ENCODE data around the gene KIRREL3. TPM values are rescaled to one million over a fixed set of nuclear protein-coding genes. Genes with fewer than 3 reads are reported as not detected.

Gene KIRREL3
- total RNA-seq, 4 donors from 2014 or later, result 0.19 TPM; not detected in 3

DNA sequence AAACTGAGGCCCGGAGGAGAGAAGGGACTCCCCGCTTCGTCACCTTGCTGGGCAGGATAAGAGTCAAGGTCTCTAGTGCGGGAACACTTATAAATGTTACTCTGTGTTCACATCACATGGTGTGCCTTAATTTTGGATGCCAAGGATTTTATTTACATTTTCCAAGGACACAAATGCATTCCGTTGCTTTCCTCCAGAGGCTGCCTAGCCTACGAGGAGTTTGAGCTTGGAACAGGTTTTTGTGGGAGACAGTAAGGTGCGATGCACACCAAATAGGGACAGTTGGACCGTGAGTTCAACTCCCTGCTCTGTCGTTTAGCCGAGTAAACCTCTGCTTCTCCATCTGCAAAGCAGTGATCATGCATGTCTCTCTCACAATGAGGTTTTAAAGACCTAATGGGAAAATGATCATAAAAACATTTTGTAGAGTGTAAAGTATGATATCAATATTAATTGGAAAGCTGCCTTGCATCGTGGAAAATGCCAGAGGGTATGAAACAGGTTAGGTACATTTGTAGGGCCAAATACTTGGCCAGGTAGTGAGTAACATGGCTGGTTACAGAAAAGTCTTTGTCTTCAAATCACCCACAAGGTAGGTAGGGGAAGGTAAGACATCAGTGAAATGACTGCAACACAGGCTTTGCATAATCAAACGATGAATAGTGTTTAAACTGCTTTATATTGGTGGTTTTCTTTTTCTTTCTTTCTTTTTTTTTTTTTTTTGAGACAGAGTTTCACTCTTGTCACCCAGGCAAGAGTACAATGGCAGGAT is 583.3 kb downstream of the KIRREL3 start:
- intact Hi-C loops (cut with DNase I), result no loop called here
- no peak for DNase-seq
- H3K9me3 ChIP-seq, result no peaks in the 10 kb centered on the region
- no peaks in the 10 kb centered on the region for H3K27me3 ChIP-seq
- peak overlapping the region; percentile 68 to 92 (median 87) for H3K27ac ChIP-seq
- TF ChIP-seq, protein P1, sequence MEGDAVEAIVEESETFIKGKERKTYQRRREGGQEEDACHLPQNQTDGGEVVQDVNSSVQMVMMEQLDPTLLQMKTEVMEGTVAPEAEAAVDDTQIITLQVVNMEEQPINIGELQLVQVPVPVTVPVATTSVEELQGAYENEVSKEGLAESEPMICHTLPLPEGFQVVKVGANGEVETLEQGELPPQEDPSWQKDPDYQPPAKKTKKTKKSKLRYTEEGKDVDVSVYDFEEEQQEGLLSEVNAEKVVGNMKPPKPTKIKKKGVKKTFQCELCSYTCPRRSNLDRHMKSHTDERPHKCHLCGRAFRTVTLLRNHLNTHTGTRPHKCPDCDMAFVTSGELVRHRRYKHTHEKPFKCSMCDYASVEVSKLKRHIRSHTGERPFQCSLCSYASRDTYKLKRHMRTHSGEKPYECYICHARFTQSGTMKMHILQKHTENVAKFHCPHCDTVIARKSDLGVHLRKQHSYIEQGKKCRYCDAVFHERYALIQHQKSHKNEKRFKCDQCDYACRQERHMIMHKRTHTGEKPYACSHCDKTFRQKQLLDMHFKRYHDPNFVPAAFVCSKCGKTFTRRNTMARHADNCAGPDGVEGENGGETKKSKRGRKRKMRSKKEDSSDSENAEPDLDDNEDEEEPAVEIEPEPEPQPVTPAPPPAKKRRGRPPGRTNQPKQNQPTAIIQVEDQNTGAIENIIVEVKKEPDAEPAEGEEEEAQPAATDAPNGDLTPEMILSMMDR (IDR thresholded peaks at IDR 0.05), result no peak
- TF ChIP-seq POLR2A (IDR thresholded peaks at IDR 0.05), result no peak
- H3K4me1 ChIP-seq, result peaks cover 29 to 87% (median 33%) of the 10 kb centered on the region in 3 donors
- WGBS, 2 donors, result 30 to 41% methylated on average over 11 to 12 of the region's 12 CpGs
- peak overlapping the region in 3 of 4 donors; percentile 41 to 63 (median 49) for H3K4me3 ChIP-seq
- H3K36me3 ChIP-seq, result peaks cover 0 to 18% (median 0%) of the 10 kb centered on the region in 3 donors

DNA sequence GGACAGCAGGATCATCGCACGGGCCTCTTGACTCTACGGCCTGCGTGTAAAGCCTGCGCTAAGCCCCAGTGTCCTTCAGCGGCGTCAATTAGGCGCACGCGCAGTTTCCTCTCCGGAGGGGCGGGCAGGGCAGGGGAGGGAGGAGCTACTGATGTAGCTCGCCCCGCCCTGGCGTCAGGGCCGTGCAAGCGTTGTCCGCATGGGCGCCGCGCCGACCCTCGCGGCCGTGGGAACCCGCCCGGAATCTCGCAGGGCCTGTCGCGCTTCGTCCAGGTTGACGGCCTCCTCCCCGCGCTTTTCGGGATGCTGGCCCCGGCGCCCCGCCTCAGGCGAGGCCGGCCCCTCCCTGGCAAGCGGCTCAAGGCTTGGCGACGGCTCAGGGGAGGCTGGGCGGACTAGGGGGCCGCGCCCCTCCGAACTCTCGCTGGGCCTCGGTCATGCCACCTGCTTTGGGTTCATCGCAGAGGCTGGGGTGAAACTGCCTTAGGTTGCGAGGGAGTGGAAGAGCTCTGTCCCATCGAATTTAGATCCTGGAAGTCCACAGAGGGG is 584.0 kb downstream of the KIRREL3 start:
- intact Hi-C loops (cut with DNase I), result no loop called here
- peaks cover 0 to 18% (median 0%) of the 10 kb centered on the region in 3 donors for H3K36me3 ChIP-seq
- TF ChIP-seq, protein P1 (IDR thresholded peaks at IDR 0.05), result peak in 1 of 6 experiments; percentile 7
- TF ChIP-seq POLR2A (IDR thresholded peaks at IDR 0.05), result peak in 2 of 4 donors; percentile 24 to 40
- H3K27ac ChIP-seq, result peak overlapping the region; percentile 68 to 92 (median 87)
- H3K9me3 ChIP-seq, result no peaks in the 10 kb centered on the region
- H3K4me1 ChIP-seq, result peaks cover 29 to 89% (median 33%) of the 10 kb centered on the region in 3 donors
- WGBS, 2 donors, result 51% methylated on average over 2 of the region's 52 CpGs; no CpG with 5 or more reads in 1 of the 2 donors
- peak overlapping the region; percentile 26 to 63 (median 45) for H3K4me3 ChIP-seq
- peak; percentile 42 for DNase-seq
- H3K27me3 ChIP-seq, result no peaks in the 10 kb centered on the region

DNA sequence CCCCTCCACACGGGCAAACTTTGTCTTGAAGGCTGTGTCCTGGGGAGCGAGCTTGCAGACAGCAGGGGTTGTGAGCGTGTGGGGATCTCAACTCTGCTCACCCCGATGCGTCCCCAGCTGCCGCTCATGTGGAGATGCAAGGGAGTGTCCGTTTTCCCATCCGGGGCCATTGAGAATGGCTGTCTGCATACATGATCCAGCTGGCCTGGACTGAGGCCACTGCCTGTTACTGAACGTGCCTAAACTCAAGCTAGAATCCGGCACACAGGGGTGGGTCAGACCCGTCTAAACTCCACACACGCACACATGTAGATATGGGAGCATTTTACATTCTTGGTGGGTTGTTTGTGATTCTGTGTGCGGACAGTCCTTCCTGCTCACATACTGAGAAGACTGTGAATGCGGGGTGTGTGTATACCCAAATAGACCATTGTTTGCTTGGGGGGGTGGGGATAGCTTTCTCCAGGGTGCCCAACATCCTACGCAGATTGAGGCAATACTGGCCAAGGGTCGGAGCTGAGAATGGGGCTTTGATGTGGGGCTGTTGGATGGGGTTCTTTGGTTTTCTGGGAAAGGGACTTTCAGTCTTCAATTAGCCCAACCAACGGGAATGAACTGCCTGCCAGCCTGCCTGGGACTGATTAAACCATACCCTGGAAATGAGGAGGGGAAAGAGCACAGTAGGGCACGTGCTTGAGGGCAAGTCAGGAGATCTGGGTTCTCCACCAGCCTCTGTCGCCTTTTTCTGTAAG is 584.7 kb downstream of the KIRREL3 start:
- intact Hi-C loops (cut with DNase I), result no loop called here
- Histone ChIP-seq H3K4me3 (peak overlapping the region in 3 of 4 donors; percentile 41 to 63 (median 49)), H3K36me3 (peaks cover 0 to 18% (median 0%) of the 10 kb centered on the region in 3 donors), H3K4me1 (peaks cover 29 to 90% (median 33%) of the 10 kb centered on the region in 3 donors), H3K27ac (peak overlapping the region; percentile 68 to 92 (median 87)), H3K27me3 (no peaks in the 10 kb centered on the region), H3K9me3 (no peaks in the 10 kb centered on the region)
- 48% methylated on average over 16 to 17 of the region's 19 CpGs for WGBS, 2 donors
- DNase-seq, result no peak
- TF ChIP-seq POLR2A (IDR thresholded peaks at IDR 0.05), result no peak
- TF ChIP-seq, protein P1 (IDR thresholded peaks at IDR 0.05), result no peak

DNA sequence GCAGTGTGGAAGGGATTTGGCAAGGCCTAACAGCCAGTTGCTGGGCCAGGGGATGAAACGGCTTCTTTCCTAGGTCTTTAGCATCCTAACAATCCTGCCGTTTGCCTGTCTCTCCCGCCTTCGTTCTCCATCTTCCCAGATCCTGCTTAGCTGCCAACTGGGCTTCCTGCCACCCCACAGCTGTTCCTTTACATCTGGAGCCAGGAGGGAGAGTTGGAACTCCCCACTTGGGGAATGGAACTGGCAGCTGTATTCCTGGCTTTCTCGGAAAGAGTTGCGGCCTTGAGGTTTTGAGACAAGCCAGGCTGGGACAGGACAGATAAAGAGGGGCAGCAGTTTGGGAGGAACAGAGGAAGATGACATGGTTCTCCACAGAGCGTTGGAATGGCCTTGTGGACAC is 585.4 kb downstream of the KIRREL3 start:
- DNase-seq, result no peak
- no peaks in the 10 kb centered on the region for H3K9me3 ChIP-seq
- no peak for TF ChIP-seq POLR2A (IDR thresholded peaks at IDR 0.05)
- TF ChIP-seq, protein P1 (IDR thresholded peaks at IDR 0.05), result no peak
- H3K36me3 ChIP-seq, result peaks cover 0 to 19% (median 0%) of the 10 kb centered on the region in 3 donors
- peak overlapping the region in 2 of 4 donors; percentile 5 to 63 for H3K4me3 ChIP-seq
- no peaks in the 10 kb centered on the region for H3K27me3 ChIP-seq
- intact Hi-C loops (cut with DNase I), result no loop called here
- peak overlapping the region; percentile 68 to 92 (median 87) for H3K27ac ChIP-seq
- peaks cover 29 to 93% (median 33%) of the 10 kb centered on the region in 3 donors for H3K4me1 ChIP-seq
- WGBS, 2 donors, result 23 to 35% methylated on average over 3 to 7 of the region's 7 CpGs

All from esophagus squamous epithelium (tissue), 5 donors.